Measurements from ENCODE around the gene CCDC92.

Gene CCDC92

GRCh38 chr12:123933214-123933613 is 39.4 kb downstream of the CCDC92 start:
- no peak for TF ChIP-seq GATA3 (IDR thresholded peaks at IDR 0.05; ENCODE audit: low read depth, low read length)
- TF ChIP-seq GATA2 (IDR thresholded peaks at IDR 0.05; ENCODE audit: low read depth, low read length) = no peak

DNA sequence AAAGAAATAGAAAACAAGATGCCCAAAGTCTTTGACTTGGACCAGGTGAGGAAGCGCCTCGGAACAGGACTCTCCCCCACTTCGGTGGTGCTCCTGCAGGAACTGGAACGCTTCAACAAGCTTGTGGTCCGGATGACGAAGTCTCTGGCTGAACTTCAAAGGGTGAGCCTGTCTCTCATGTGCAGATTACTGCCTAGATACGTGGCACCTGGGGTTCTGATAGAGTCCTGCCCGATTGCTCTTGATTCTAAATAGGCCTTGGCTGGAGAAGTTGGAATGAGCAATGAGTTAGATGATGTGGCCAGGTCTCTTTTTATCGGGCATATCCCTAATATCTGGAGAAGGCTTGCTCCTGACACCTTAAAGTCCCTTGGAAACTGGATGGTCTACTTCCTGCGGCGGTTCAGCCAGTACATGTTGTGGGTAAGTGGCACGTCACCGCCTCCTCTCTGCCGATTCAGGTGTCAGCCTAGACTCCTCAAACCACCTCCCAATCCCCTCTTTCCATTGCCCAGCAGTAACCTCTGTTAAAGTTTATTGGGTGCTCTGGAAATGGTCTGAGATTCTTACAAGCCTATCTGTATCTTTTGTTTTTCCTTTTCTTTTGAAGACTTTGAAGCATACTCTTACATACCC is 40.8 kb downstream of the CCDC92 start:
- no peak for TF ChIP-seq GATA2 (IDR thresholded peaks at IDR 0.05; ENCODE audit: low read depth, low read length)
- no peak for TF ChIP-seq GATA3 (IDR thresholded peaks at IDR 0.05; ENCODE audit: low read depth, low read length)

DNA sequence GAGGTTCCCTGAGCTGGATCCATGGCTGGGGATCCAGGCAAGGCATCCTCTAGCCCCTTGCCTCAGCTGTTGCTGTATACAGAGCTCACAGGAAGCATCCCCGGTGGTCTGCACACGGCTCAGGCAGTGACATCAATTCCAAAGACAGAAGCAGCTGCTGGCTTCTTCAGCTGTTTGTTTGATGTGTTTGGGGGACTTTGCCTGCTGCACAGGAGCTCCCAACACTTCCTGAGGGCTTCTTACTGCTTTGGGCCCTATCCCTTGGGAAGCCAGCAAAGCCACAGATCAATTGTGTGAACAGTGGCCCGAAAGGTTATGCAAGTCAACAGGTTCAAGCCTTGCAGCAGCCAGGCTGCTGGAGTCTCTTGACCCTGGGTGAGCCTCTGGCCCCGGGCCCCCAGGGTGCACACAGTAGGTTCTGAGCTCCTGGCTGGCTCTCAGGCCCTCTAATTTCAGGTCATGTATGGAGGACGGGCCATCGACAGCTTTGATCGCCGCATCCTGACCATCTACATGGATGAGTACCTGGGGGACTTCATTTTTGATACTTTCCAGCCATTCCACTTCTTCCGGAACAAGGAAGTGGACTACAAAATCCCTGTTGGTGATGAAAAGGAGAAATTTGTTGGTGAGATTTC is 42.6 kb downstream of the CCDC92 start:
- no peak for TF ChIP-seq GATA3 (IDR thresholded peaks at IDR 0.05; ENCODE audit: low read depth, low read length)
- no peak for TF ChIP-seq GATA2 (IDR thresholded peaks at IDR 0.05; ENCODE audit: low read depth, low read length)

GRCh38 chr12:123928897-123929296 is 43.7 kb downstream of the CCDC92 start:
- TF ChIP-seq GATA3 (IDR thresholded peaks at IDR 0.05; ENCODE audit: low read depth, low read length) = no peak
- no peak for TF ChIP-seq GATA2 (IDR thresholded peaks at IDR 0.05; ENCODE audit: low read depth, low read length)

GRCh38 chr12:123928274-123928865 is 44.3 kb downstream of the CCDC92 start:
- TF ChIP-seq GATA2 (IDR thresholded peaks at IDR 0.05; ENCODE audit: low read depth, low read length) (no peak), GATA3 (IDR thresholded peaks at IDR 0.05; ENCODE audit: low read depth, low read length) (no peak)

DNA sequence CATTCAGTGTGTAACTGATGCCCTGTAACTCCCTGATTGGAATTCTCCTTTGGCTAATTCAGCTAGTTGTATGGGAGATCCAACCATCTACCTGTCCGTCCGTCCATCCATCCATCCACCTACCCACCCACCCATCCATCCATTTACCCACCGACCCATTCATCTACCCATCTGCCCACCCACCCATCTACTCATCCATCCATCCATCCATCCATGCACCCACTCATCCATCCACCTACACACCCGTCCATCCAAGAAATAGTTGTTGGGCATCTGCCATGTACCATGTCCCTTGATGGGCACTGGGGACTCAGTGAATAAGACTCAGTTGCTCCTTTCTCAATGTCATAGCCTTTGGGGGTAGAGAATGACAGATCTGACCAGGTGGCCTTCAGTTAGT is 48.1 kb downstream of the CCDC92 start:
- TF ChIP-seq GATA3 (IDR thresholded peaks at IDR 0.05; ENCODE audit: low read depth, low read length) (no peak), GATA2 (IDR thresholded peaks at IDR 0.05; ENCODE audit: low read depth, low read length) (no peak)

- TF ChIP-seq GATA3 (IDR thresholded peaks at IDR 0.05; ENCODE audit: low read depth, low read length) (no peak), GATA2 (IDR thresholded peaks at IDR 0.05; ENCODE audit: low read depth, low read length) (no peak)
These were observed 48.7 kb downstream of the CCDC92 start for GRCh38 chr12:123923927-123924326.

GRCh38 chr12:123923038-123923437 is 49.6 kb downstream of the CCDC92 start:
- TF ChIP-seq GATA2 (IDR thresholded peaks at IDR 0.05; ENCODE audit: low read depth, low read length) (no peak), GATA3 (IDR thresholded peaks at IDR 0.05; ENCODE audit: low read depth, low read length) (no peak)

DNA sequence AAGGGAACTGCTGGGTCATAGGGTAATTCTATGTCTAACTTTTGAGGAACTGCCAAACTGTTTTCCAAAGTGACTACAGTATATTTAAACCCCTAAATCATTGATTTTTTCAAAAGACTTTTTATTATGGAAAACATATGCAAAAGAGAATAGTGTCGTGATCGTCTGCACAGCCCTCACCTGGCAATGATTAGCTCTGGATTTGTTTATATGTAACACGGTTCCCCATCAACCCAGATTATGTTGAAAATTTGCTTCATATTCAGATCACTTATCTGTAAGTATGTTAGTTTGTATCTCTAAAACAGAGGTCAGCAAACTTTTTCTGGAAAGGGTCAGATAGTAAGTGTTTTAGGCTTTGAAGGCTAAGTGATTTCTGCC is 52.7 kb downstream of the CCDC92 start:
- TF ChIP-seq GATA3 (IDR thresholded peaks at IDR 0.05; ENCODE audit: low read depth, low read length) = no peak
- TF ChIP-seq GATA2 (IDR thresholded peaks at IDR 0.05; ENCODE audit: low read depth, low read length) = no peak

- TF ChIP-seq GATA2 (IDR thresholded peaks at IDR 0.05; ENCODE audit: low read depth, low read length) (no peak), GATA3 (IDR thresholded peaks at IDR 0.05; ENCODE audit: low read depth, low read length) (no peak)
These were observed 55.2 kb downstream of the CCDC92 start for GRCh38 chr12:123917337-123917850.

DNA sequence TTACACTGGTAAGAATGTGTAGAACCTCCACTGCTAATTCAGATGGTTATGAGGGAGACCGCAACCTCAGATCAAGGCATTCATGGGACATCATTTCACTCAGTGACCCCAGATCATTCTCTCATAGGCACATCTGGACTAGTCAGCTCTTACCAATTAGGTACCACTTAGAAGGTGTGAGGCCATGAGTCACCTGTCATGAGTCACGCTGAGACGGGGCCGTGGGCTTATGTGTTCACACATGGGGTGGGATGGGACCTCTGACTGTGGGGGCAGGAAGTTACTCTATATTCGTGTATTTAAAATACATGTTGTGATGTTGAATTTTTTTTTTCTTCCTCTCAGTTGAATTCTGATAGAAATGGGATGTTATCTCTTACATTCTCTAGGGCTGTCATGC is 55.9 kb downstream of the CCDC92 start:
- TF ChIP-seq GATA3 (IDR thresholded peaks at IDR 0.05; ENCODE audit: low read depth, low read length) (no peak), GATA2 (IDR thresholded peaks at IDR 0.05; ENCODE audit: low read depth, low read length) (no peak)

- TF ChIP-seq GATA3 (IDR thresholded peaks at IDR 0.05; ENCODE audit: low read depth, low read length) (no peak), GATA2 (IDR thresholded peaks at IDR 0.05; ENCODE audit: low read depth, low read length) (no peak)
These were observed 57.8 kb downstream of the CCDC92 start for GRCh38 chr12:123914726-123915333.

GRCh38 chr12:123912415-123913380 is 59.9 kb downstream of the CCDC92 start:
- TF ChIP-seq GATA3 (IDR thresholded peaks at IDR 0.05; ENCODE audit: low read depth, low read length) (no peak), GATA2 (IDR thresholded peaks at IDR 0.05; ENCODE audit: low read depth, low read length) (no peak)

Measured in SH-SY5Y (cell line).